ENCODE data around the gene LLCFC1. TPM values are rescaled to one million over a fixed set of nuclear protein-coding genes. Genes with fewer than 3 reads are reported as not detected.
A peak's percentile ranks its signal among the peaks of the same experiment; 100 is the strongest.

Gene LLCFC1
- polyA plus RNA-seq, 4 donors, result 0.43 to 0.67 (median 0.53) TPM; not detected in 1

- DNase-seq (ENCODE audit: low read depth in 4 of 4, low spot score in 3 of 4), result no peak
These were observed 30.1 kb upstream of the LLCFC1 start for GRCh38 chr7:142908921-142909890.

- no peak for DNase-seq (ENCODE audit: low read depth in 4 of 4, low spot score in 3 of 4)
These were observed 29.3 kb upstream of the LLCFC1 start for GRCh38 chr7:142910031-142910433.

GRCh38 chr7:142910481-142910880 lies 28.8 kb upstream of the LLCFC1 start:
- no peak for DNase-seq (ENCODE audit: low read depth in 4 of 4, low spot score in 3 of 4)

- no peak for DNase-seq (ENCODE audit: low read depth in 4 of 4, low spot score in 3 of 4)
These were observed 26.2 kb upstream of the LLCFC1 start for GRCh38 chr7:142913051-142913450.

GRCh38 chr7:142913566-142913965 lies 25.7 kb upstream of the LLCFC1 start:
- no peak for DNase-seq (ENCODE audit: low read depth in 4 of 4, low spot score in 3 of 4)

- no peak for DNase-seq (ENCODE audit: low read depth in 4 of 4, low spot score in 3 of 4)
These were observed 25.2 kb upstream of the LLCFC1 start for GRCh38 chr7:142914121-142914520.

GRCh38 chr7:142915315-142915714 lies 24.0 kb upstream of the LLCFC1 start:
- DNase-seq (ENCODE audit: low read depth in 4 of 4, low spot score in 3 of 4), result no peak

- DNase-seq (ENCODE audit: low read depth in 4 of 4, low spot score in 3 of 4), result peak in 3 of 4 donors; percentile 9 to 25 (median 24)
These were observed 22.8 kb upstream of the LLCFC1 start for GRCh38 chr7:142916508-142916907.

- DNase-seq (ENCODE audit: low read depth in 4 of 4, low spot score in 3 of 4), result no peak
These were observed 21.8 kb upstream of the LLCFC1 start for GRCh38 chr7:142917447-142917846.

- no peak for DNase-seq (ENCODE audit: low read depth in 4 of 4, low spot score in 3 of 4)
These were observed 20.4 kb upstream of the LLCFC1 start for GRCh38 chr7:142918901-142919300.

GRCh38 chr7:142919656-142920055 lies 19.6 kb upstream of the LLCFC1 start:
- no peak for DNase-seq (ENCODE audit: low read depth in 4 of 4, low spot score in 3 of 4)

- no peak for DNase-seq (ENCODE audit: low read depth in 4 of 4, low spot score in 3 of 4)
These were observed 15.9 kb upstream of the LLCFC1 start for GRCh38 chr7:142923391-142923790.

GRCh38 chr7:142925413-142925812 lies 13.9 kb upstream of the LLCFC1 start:
- DNase-seq (ENCODE audit: low read depth in 4 of 4, low spot score in 3 of 4), result no peak

GRCh38 chr7:142927085-142927745 lies 12.1 kb upstream of the LLCFC1 start:
- no peak for DNase-seq (ENCODE audit: low read depth in 4 of 4, low spot score in 3 of 4)

- DNase-seq (ENCODE audit: low read depth in 4 of 4, low spot score in 3 of 4), result no peak
These were observed 11.3 kb upstream of the LLCFC1 start for GRCh38 chr7:142927949-142928348.

GRCh38 chr7:142930126-142930730 lies 9.1 kb upstream of the LLCFC1 start:
- no peak for DNase-seq (ENCODE audit: low read depth in 4 of 4, low spot score in 3 of 4)

GRCh38 chr7:142932386-142933091 lies 6.7 kb upstream of the LLCFC1 start:
- no peak for DNase-seq (ENCODE audit: low read depth in 4 of 4, low spot score in 3 of 4)

GRCh38 chr7:142933092-142933475 lies 6.2 kb upstream of the LLCFC1 start:
- no peak for DNase-seq (ENCODE audit: low read depth in 4 of 4, low spot score in 3 of 4)

- no peak for DNase-seq (ENCODE audit: low read depth in 4 of 4, low spot score in 3 of 4)
These were observed 5.7 kb upstream of the LLCFC1 start, which contains the start of gene TRPV5 for GRCh38 chr7:142933624-142934023. TSS of gene TRPV5 (minus strand) at chr7:142933746. CDS start at chr7:142933459, 287 bp downstream.

- DNase-seq (ENCODE audit: low read depth in 4 of 4, low spot score in 3 of 4), result no peak
These were observed 5.2 kb upstream of the LLCFC1 start for GRCh38 chr7:142934056-142934455.
